ENCODE data around the gene USP34. TPM values are rescaled to one million over a fixed set of nuclear protein-coding genes. Genes with fewer than 3 reads are reported as not detected.

Gene USP34
- total RNA-seq, 1 donor from 2014 or later: 108 TPM

- no peak for ATAC-seq
- Histone ChIP-seq H3K9me3 (no peaks in the 10 kb centered on the region), H3K4me1 (no peaks in the 10 kb centered on the region), H3K4me3 (no peak overlapping the region), H3K27me3 (ENCODE audit: low read depth) (no peaks in the 10 kb centered on the region), H3K36me3 (peaks cover 100% of the 10 kb centered on the region), H3K27ac (no peak overlapping the region)
- intact Hi-C loops (cut with DNase I): no loop called here
- no peak for DNase-seq
- TF ChIP-seq CTCF (IDR thresholded peaks at IDR 0.05): no peak
Measured at GRCh38 chr2:61187085-61187484, 283.8 kb downstream of the USP34 start.

GRCh38 chr2:61185231-61185728 lies 285.6 kb downstream of the USP34 start:
- no peak for TF ChIP-seq CTCF (IDR thresholded peaks at IDR 0.05)
- H3K4me1 ChIP-seq: peaks cover 17% of the 10 kb centered on the region
- no peak overlapping the region for H3K4me3 ChIP-seq
- DNase-seq (no peak), ATAC-seq (no peak)
- no peak overlapping the region for H3K27ac ChIP-seq
- no peaks in the 10 kb centered on the region for H3K27me3 ChIP-seq (ENCODE audit: low read depth)
- H3K9me3 ChIP-seq: no peaks in the 10 kb centered on the region
- intact Hi-C loops (cut with DNase I): no loop called here
- peaks cover 100% of the 10 kb centered on the region for H3K36me3 ChIP-seq

GRCh38 chr2:61184263-61184662 lies 286.6 kb downstream of the USP34 start:
- no peak for TF ChIP-seq CTCF (IDR thresholded peaks at IDR 0.05)
- Histone ChIP-seq H3K4me3 (no peak overlapping the region), H3K9me3 (no peaks in the 10 kb centered on the region), H3K4me1 (peaks cover 27% of the 10 kb centered on the region), H3K27me3 (ENCODE audit: low read depth) (no peaks in the 10 kb centered on the region), H3K27ac (no peak overlapping the region), H3K36me3 (peaks cover 97% of the 10 kb centered on the region)
- ATAC-seq: no peak
- DNase-seq: no peak
- intact Hi-C loops (cut with DNase I): no loop called here

GRCh38 chr2:61183795-61184194 lies 287.1 kb downstream of the USP34 start:
- intact Hi-C loops (cut with DNase I): no loop called here
- ATAC-seq: no peak
- no peak for TF ChIP-seq CTCF (IDR thresholded peaks at IDR 0.05)

GRCh38 chr2:61182059-61182383 lies 288.9 kb downstream of the USP34 start:
- peaks cover 76% of the 10 kb centered on the region for H3K36me3 ChIP-seq
- TF ChIP-seq CTCF (IDR thresholded peaks at IDR 0.05): no peak
- intact Hi-C loops (cut with DNase I): no loop called here
- H3K4me1 ChIP-seq: peaks cover 42% of the 10 kb centered on the region
- DNase-seq: no peak
- no peak overlapping the region for H3K4me3 ChIP-seq
- H3K27me3 ChIP-seq (ENCODE audit: low read depth): no peaks in the 10 kb centered on the region
- ATAC-seq: no peak
- H3K9me3 ChIP-seq: no peaks in the 10 kb centered on the region
- no peak overlapping the region for H3K27ac ChIP-seq

More at GRCh38 chr2:61183795-61184194, 287.1 kb downstream of the USP34 start:
- H3K4me3 ChIP-seq: no peak overlapping the region
- DNase-seq: no peak
- peaks cover 32% of the 10 kb centered on the region for H3K4me1 ChIP-seq
- no peaks in the 10 kb centered on the region for H3K9me3 ChIP-seq
- H3K36me3 ChIP-seq: peaks cover 94% of the 10 kb centered on the region
- no peak overlapping the region for H3K27ac ChIP-seq
- no peaks in the 10 kb centered on the region for H3K27me3 ChIP-seq (ENCODE audit: low read depth)

Measured in lower lobe of right lung (tissue), 2 donors.